Islet of Langerhans (tissue), 1 donor: ENCODE results near the gene KIF7.
"Not testable (repeated sequence)": the region's sequence is repeated elsewhere in the genome, so short reads cannot be mapped to it uniquely, and the experiment has no call there.

ENCODE experiments used
- FAIRE-seq: peaks from one replicate; lab custom pipeline; 2011; peaks lifted over from hg19 to GRCh38; lab: Jason Lieb, UNC

The KIF7 gene

DNA sequence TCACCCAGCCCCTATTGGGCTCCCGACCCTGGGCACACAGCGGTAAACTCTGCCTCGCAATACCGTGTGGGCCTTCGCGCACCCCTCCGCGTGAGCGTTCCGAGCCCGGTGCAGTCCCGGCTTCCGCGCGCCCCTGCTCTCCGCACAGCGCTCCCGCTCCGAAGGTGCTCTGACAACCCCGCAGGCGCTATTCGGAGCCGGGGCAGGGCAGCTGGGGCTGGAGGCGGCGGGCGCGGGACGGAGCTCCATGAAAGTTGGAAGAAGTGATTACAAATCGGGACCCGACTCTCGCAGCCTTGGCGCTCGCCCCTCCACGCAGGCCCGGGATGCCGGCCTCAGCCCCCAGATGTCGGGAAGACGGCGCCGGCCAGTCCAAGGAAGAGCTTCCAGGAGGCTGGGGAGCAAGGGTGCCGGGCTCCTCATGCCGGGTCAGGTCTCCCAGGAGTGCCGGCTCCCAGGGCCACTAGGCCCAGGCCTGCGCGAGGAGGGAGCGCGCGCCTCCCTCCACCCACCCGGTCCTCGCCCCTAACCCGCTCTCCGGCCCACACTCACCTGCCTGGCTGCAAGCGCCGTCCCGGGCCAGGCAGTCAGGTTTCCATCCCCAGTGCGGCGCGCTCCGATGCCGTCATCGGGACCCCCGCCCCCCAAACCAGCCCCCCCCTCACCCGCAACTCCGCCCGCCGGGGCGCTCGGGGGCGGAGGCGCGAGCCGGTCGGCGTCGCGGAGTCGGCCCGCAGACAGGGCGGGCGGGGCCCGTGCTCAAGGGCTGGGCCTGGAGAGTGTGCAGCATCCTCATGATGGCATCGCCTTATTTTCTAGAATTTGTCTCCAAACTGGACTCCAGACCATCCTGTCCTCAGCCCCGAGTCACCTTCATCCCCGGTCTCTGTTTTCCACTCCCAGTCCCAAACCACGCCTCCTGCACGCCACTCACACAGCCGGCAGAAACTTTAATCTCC, at the start of gene KIF7:
Gene KIF7 (minus strand): TSS at position 621 of the 959 bp plus-strand sequence. CDS start 2,537 bp downstream, outside the sequence.
- no peak for FAIRE-seq

DNA sequence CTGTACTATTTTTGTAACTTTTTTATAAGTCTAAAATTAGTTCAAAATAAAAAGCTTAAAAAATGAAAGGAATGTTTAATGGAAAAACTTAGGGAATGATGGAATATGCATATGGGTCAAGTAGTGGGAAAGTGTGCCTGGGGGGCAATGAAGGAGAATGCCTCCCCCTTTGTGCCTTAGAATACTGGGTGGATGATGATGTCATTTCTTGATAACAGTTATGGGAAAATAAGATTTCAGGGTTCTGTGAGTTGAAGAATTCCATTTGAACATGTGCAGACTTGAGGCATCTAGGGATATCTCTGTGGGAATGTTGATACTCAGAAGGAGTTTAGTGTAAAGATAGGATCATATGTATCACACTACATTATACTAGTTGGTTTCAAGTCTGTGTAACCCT, 49.1 kb upstream of the KIF7 start:
- no peak for FAIRE-seq

GRCh38 chr15:89695198-89695597, 39.9 kb upstream of the KIF7 start:
- FAIRE-seq, result no peak

GRCh38 chr15:89693696-89694095, 38.4 kb upstream of the KIF7 start:
- no peak for FAIRE-seq

DNA sequence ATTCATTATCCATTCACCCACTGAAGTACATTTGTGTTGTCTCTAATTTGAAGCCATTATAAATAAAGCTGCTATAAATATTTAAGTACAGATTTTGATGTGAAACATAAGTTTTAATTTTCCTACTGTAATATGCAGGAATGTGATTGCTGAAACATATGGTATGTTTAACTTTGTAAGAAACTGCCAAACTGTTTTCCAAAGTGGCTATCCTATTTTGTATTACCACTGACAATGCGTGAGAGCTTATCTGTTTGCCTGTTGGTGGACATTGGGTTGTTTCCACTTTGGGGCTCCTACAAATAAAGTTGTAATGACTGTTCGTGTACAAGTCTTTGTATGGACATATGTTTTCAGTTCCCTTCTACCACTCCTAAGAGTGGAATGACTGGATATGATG, 37.8 kb upstream of the KIF7 start:
- FAIRE-seq, result no peak

GRCh38 chr15:89690276-89691218, 35.3 kb upstream of the KIF7 start, which contains the start of the genes PEX11A and WDR93:
PEX11A (minus strand) TSS chr15:89690754; CDS start chr15:89690632, 122 bp downstream.
WDR93 (plus strand) TSS chr15:89690811; CDS start chr15:89701747, 10,936 bp downstream.
- no peak for FAIRE-seq

DNA sequence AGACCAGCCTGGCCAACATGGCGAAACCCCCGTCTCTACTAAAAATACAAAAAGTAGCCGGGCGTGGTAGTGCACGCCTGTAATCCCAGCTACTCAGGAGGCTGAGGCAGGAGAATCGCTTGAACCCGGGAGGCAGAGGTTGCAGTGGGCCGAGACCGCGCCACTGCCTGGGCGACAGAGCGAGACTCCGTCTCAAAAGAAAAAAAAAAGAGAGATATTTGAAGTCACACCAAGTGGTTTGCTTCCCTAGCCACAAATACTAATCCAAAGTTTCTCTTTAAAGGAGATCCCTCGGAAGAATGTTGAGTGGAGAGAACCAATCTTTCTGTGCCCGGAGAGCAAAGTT, 34.6 kb upstream of the KIF7 start:
- FAIRE-seq, result not testable (repeated sequence)

- no peak for FAIRE-seq
These were observed 31.3 kb upstream of the KIF7 start for GRCh38 chr15:89686522-89686921.

GRCh38 chr15:89685995-89686394, 30.7 kb upstream of the KIF7 start:
- FAIRE-seq, result no peak

- FAIRE-seq, result no peak
These were observed 25.9 kb upstream of the KIF7 start for GRCh38 chr15:89681146-89681545.

- no peak for FAIRE-seq
These were observed 25.1 kb upstream of the KIF7 start for GRCh38 chr15:89680282-89680873.

DNA sequence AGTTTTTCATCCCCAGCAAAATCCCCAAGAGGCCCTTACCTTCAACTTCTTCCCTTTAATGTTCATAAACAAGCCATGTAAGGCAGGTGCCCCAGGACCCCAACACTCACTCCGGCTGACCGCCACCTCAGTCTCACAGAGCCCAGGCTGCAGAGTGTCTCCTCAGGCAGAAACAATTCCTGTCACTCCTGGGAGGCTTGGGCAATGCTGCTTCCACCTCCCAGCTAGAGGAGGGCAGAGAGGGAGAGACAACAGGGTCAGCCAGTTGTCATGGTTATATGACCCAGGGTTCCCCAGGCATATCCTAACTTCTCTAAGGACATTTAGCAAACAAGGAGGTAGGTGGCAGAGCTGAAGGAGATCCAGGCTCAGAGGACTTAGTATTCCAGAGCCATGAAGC, 23.9 kb upstream of the KIF7 start, which contains the start of gene PLIN1:
Gene PLIN1 (minus strand): TSS at position 156 of the 400 bp plus-strand sequence. CDS start 1,878 bp downstream, outside the sequence.
- no peak for FAIRE-seq

DNA sequence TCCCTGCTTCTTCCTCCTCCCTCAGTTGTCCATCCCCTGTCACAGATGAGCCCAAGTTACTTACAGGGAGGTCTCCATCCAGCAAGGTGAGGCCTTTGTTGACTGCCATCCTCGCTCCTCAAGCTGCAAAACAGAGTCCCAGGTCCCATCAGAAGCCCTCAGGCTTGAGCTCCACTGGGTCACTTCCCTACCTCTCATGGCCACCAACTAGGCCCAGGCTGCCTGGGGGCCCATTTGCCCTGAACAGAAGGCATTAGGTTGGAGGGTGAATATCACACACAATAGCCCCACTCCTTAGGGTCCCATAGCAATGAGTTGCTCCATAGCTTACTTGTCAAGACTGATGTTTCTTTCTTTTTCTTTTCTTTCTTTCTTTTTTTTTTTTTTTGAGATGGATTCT, 22.1 kb upstream of the KIF7 start:
- FAIRE-seq, result no peak

DNA sequence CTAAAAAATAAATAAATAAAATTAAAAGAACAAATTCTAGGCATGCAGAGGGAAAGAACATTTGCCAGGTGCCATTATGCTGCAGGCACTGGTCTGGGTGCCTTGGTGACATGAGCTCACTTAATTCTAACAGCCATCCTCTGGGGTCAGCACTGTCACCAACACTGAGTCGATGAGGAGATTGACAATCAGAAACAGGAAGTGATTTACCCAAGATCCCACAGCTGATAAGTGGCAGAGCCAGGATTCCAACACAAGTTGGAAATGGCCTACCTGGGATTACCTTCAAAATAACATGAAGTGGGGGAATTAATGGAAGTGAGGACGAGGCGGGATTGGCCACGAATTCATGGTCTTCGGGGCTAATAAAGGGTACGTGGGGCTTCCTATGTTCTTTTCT, 20.3 kb upstream of the KIF7 start:
- no peak for FAIRE-seq

- FAIRE-seq, result no peak
These were observed 19.3 kb upstream of the KIF7 start for GRCh38 chr15:89674526-89674925.

GRCh38 chr15:89673165-89673512, 17.9 kb upstream of the KIF7 start:
- FAIRE-seq, result no peak

- no peak for FAIRE-seq
These were observed 17.2 kb upstream of the KIF7 start for GRCh38 chr15:89672221-89673164.

GRCh38 chr15:89671687-89672086, 16.4 kb upstream of the KIF7 start:
- FAIRE-seq, result no peak

DNA sequence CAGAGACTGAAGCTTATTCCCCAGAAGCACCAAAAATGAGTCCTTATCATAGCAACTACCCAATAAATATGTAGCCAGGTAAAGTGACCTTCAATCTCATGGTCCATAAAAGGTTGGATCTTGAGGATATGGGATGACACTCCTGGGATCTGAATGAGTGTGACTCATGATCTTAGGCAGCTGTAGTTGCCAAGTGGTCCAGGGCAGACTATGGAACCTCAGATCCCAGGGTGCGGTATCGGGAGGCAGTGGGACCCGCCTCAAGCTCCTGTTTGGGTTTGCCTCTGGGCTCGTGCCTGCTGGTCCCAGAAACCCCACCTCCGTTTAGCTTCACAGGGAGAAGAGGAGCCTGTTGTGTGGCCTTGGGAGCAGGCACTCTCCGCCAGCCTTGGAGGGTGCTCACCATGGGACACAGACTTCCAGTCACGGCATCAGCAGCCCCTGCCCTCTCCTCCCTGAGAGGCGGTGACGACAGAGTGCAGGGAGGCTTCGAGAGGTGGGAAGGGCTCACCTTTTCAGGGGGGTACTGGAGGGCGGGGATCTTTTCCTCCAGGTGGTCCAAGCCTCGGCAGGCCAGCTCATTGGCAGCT, 15.8 kb upstream of the KIF7 start:
- FAIRE-seq, result no peak

DNA sequence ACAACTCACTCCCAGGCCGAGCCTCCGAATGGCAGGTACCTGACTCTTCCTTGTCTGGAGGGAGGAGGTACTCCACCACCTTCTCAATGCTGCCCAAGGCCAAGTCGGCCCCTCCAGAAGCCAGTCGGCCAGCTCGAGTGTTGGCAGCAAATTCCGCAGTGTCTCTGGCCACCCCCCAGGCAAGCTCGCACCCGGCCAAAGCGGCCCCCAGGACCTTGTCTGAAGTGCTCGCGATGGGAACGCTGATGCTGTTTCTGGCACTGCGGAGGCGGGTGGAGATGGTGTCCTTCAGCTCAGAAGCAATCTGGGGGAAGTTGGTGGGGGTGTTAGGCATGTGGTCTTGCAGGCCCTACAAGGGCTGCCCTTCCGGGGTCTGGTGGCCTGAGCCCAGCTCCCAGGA, 14.7 kb upstream of the KIF7 start:
- FAIRE-seq, result no peak
